Embryonic facial prominence (tissue), 1 donor: Measurements from ENCODE around the gene ARHGEF25.
"Not testable (repeated sequence)": the region's sequence is repeated elsewhere in the genome, so short reads cannot be mapped to it uniquely, and the experiment has no call there.

Source experiments
- DNase-seq: peaks from one replicate; pipeline ENCODE4 v3.0.0-alpha.2; 2016; ENCODE audit errors: extremely low spot score

Gene ARHGEF25

GRCh38 chr12:57609101-57609780 lies 2.0 kb upstream of the ARHGEF25 start:
- DNase-seq: no peak

GRCh38 chr12:57609781-57610553 lies 1.3 kb upstream of the ARHGEF25 start:
- DNase-seq: no peak

DNA sequence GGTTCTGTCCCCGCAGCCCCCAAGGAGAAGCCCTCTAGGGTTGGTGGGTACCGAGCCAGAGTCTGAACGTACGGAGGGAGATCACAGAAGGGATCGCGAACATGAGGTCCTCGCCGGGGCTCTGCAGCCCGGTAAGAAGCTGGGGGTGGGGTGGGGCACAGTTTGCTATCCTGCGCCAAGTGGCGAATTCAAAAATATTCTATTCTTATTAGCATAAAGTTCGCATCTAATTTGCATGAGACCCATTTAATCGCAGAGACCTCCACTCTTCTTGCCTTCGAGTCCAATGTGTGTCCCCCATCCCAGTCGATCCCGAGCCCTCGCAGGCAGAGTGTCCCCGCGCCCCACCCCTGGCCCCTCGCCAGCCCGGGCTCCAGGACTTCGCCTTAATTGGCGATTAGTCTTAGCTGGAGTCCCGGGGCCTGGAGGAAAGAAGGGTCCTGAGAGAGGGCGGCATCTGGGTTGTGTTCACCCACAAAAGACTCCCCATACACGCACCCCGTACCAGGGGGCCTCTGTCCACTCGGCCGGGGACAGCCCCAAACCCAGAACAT lies 604 bp upstream of the ARHGEF25 start:
- no peak for DNase-seq

- no peak for DNase-seq
Observed at GRCh38 chr12:57611827-57612710, 834 bp downstream of the ARHGEF25 start.

- DNase-seq: no peak
Observed at GRCh38 chr12:57612711-57613426, 1.6 kb downstream of the ARHGEF25 start.

GRCh38 chr12:57613427-57614109 lies 2.3 kb downstream of the ARHGEF25 start:
- no peak for DNase-seq

- no peak for DNase-seq
Observed at GRCh38 chr12:57614178-57614947, 3.1 kb downstream of the ARHGEF25 start.

DNA sequence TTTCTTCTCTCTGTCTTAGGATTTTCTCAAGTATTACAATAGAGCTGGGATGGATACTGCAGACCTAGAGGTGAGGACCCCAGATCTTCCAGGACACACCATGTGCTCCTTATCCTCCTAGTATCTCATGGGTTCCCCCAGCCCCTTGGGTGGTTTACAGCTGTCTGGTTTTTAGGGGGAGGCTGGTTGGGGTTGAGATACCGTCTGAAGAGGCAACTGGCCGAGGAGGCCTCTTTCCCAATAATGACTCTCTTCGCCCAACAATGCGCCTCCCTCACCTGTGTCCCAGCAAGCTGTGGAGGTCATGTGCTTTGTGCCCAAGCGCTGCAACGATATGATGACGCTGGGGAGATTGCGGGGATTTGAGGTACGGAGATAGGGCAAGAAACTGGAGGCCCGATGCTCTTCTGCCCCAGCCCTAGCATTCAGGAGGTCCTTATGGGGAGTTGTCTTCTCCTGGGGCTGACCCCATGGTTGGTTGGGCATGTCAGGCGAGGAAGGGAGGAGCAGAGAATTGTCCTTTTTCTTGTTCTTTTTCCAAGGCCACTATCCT lies 3.8 kb downstream of the ARHGEF25 start:
- DNase-seq: no peak

GRCh38 chr12:57615637-57616036 lies 4.4 kb downstream of the ARHGEF25 start:
- DNase-seq: no peak

DNA sequence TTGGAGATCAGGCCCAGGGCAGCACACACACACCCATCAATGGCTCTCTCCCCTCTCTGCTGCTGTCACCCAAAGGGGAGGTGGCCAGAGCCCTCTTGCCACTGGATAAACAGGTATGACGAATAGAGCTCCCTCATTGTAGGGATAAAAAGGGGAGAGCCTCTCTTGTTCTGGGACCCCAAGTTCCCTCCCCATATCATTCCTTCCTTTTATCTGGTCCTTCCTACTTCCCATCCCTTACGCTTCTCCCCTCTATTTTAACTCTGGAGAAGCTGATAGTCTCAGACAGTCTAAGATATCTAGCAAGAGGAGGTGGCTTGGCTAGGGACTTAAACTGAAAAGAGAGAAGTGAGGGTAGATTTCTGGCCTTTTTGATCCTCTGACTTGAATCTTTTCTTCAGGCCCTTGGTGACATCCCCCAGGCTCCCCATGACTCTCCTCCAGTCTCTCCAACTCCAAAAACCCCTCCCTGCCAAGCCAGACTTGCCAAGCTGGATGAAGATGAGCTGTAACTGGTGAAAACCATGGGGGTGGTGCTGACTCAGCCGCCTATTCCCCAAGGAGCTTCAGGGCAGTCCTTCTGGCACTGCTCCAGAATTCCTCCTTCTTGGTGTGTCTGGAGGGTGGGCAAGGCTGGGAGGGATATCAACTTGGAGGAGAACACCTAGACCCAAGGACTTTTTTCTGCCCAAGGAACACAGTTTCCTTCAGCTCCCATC lies 5.3 kb downstream of the ARHGEF25 start:
- no peak for DNase-seq

DNA sequence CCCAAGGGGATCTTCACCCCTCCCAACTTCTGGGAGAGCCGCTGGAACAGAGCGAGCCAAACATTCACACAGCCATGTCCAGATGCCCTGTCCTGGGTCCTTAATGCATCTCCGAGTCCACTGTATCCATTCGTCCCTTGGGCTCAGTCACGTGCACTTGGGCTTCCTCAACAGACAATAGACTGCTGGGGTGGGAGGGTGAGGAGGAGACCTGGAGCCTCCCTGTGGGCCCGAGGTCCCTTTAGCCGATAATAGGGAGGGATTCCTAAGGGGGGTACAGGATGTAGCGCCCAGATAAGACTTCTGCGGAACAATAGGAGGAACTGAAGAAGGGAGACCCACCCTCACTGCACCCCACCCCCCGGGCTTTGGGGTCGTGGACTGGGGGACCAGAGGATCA lies 6.7 kb downstream of the ARHGEF25 start:
- no peak for DNase-seq

DNA sequence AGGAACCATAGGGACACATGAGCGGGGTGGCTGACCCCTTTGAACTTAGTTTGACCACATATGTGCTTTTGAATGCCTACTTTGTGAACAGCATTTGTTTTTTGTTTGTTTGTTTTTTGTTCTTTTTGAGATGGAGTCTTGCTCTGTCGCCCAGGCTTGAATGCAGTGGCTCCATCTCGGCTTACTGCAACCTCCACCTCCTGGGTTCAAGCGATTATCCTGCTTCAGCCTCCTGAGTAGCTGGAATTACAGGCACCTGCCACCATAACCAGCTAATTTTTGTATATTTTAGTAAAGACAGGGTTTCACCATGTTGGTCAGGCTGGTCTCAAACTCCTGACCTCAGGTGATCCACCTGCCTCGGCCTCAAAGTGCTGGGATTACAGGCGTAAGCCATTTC lies 7.2 kb downstream of the ARHGEF25 start:
- not testable (repeated sequence) for DNase-seq

- no peak for DNase-seq
Observed at GRCh38 chr12:57618966-57619433, 7.8 kb downstream of the ARHGEF25 start.

DNA sequence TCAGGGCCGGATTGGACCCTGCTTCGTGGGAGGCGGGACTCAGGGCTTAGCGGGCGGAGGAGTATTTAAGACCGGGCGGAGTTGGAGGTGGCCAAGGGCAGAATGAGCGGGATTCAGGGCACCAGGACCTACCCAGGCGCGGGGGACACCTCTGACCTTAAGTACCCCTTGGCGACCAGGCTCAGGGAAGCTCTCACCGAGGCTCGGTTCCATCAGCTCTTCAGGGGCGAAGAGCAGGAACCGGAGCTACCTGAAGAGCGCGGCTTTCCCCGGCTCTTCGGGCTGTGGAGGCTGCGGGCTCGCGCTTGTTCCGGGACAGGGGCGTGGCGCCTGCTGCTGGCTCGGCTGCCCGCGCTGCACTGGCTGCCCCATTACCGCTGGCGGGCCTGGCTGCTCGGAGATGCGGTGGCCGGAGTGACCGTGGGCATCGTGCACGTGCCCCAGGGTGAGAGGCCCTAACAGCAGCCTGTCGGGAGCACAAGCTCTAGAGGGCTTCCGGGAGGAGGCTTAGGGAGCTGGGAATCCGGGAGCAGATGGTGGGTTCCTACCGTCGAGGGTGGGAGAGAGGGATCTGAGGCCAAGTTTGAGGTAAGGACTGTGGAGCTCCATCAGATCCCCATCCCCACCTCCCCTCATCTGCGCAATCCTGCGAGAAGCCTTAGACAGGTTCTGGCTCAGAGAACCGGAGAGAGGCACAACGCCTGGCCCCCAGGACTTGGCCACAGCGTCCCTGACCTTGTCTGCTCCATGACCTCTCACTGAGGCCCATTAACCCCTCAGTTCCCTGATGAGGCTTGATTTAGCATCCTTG lies 8.4 kb downstream of the ARHGEF25 start:
- DNase-seq: no peak

GRCh38 chr12:57620245-57620935 lies 9.2 kb downstream of the ARHGEF25 start:
- no peak for DNase-seq

- no peak for DNase-seq
Observed at GRCh38 chr12:57620936-57621496, 9.8 kb downstream of the ARHGEF25 start.
